ENCODE results near the gene NSMF.

Gene NSMF

GRCh38 chr9:137501457-137501856, 42.3 kb upstream of the NSMF start:
- H3K9me3 ChIP-seq (ENCODE audit: low read length): no peaks in the 10 kb centered on the region
- H3K4me1 ChIP-seq (ENCODE audit: insufficient read depth, low read length, severe bottlenecking): no peaks in the 10 kb centered on the region

GRCh38 chr9:137500666-137501397, 41.7 kb upstream of the NSMF start:
- H3K9me3 ChIP-seq (ENCODE audit: low read length): no peaks in the 10 kb centered on the region
- H3F3A ChIP-seq (ENCODE audit: insufficient read depth, low read length): no peaks in the 10 kb centered on the region
- no peaks in the 10 kb centered on the region for H4K20me1 ChIP-seq (ENCODE audit: insufficient read depth, low read length)
- no peaks in the 10 kb centered on the region for H3K79me2 ChIP-seq (ENCODE audit: insufficient read depth, low read length)
- no peak overlapping the region for H3K9ac ChIP-seq (ENCODE audit: low read length)
- no peak for TF ChIP-seq EZH2 (IDR thresholded peaks at IDR 0.05; ENCODE audit: borderline replicate concordance, low read length)
- no peak for TF ChIP-seq CTCF (IDR thresholded peaks at IDR 0.05; ENCODE audit: low read length)
- H3K4me1 ChIP-seq (ENCODE audit: insufficient read depth, low read length, severe bottlenecking): no peaks in the 10 kb centered on the region
- no peak overlapping the region for H3K4me2 ChIP-seq (ENCODE audit: low read length)
- no peak overlapping the region for H3K4me3 ChIP-seq (ENCODE audit: low read depth, low read length, poor library complexity, severe bottlenecking)
- no peak overlapping the region for H2AFZ ChIP-seq (ENCODE audit: low read length)
- H3K27me3 ChIP-seq (ENCODE audit: insufficient read depth, low read length): no peaks in the 10 kb centered on the region
- no peak overlapping the region for H3K27ac ChIP-seq (ENCODE audit: low read depth, low read length, poor library complexity, severe bottlenecking)
- H3K36me3 ChIP-seq (ENCODE audit: insufficient read depth, low read length): no peaks in the 10 kb centered on the region
- no peaks in the 10 kb centered on the region for H3K9me2 ChIP-seq (ENCODE audit: low read depth, low read length)

More at GRCh38 chr9:137501457-137501856, 42.3 kb upstream of the NSMF start:
- TF ChIP-seq CTCF (IDR thresholded peaks at IDR 0.05; ENCODE audit: low read length) (no peak), EZH2 (IDR thresholded peaks at IDR 0.05; ENCODE audit: borderline replicate concordance, low read length) (no peak)
- no peak overlapping the region for H3K4me2 ChIP-seq (ENCODE audit: low read length)
- H3K9me2 ChIP-seq (ENCODE audit: low read depth, low read length): no peaks in the 10 kb centered on the region
- no peak overlapping the region for H3K27ac ChIP-seq (ENCODE audit: low read depth, low read length, poor library complexity, severe bottlenecking)
- H2AFZ ChIP-seq (ENCODE audit: low read length): no peak overlapping the region
- no peaks in the 10 kb centered on the region for H3K27me3 ChIP-seq (ENCODE audit: insufficient read depth, low read length)
- H3K9ac ChIP-seq (ENCODE audit: low read length): no peak overlapping the region
- H3K36me3 ChIP-seq (ENCODE audit: insufficient read depth, low read length): no peaks in the 10 kb centered on the region
- no peak overlapping the region for H3K4me3 ChIP-seq (ENCODE audit: low read depth, low read length, poor library complexity, severe bottlenecking)
- no peaks in the 10 kb centered on the region for H3K79me2 ChIP-seq (ENCODE audit: insufficient read depth, low read length)
- no peaks in the 10 kb centered on the region for H3F3A ChIP-seq (ENCODE audit: insufficient read depth, low read length)
- no peaks in the 10 kb centered on the region for H4K20me1 ChIP-seq (ENCODE audit: insufficient read depth, low read length)

GRCh38 chr9:137499858-137500661, 40.9 kb upstream of the NSMF start:
- H3K9me2 ChIP-seq (ENCODE audit: low read depth, low read length): no peaks in the 10 kb centered on the region
- no peak overlapping the region for H3K27ac ChIP-seq (ENCODE audit: low read depth, low read length, poor library complexity, severe bottlenecking)
- H3K4me3 ChIP-seq (ENCODE audit: low read depth, low read length, poor library complexity, severe bottlenecking): no peak overlapping the region
- H3K36me3 ChIP-seq (ENCODE audit: insufficient read depth, low read length): no peaks in the 10 kb centered on the region
- no peak for TF ChIP-seq EZH2 (IDR thresholded peaks at IDR 0.05; ENCODE audit: borderline replicate concordance, low read length)
- TF ChIP-seq CTCF (IDR thresholded peaks at IDR 0.05; ENCODE audit: low read length): no peak
- no peaks in the 10 kb centered on the region for H3K27me3 ChIP-seq (ENCODE audit: insufficient read depth, low read length)
- H3F3A ChIP-seq (ENCODE audit: insufficient read depth, low read length): no peaks in the 10 kb centered on the region
- no peaks in the 10 kb centered on the region for H3K79me2 ChIP-seq (ENCODE audit: insufficient read depth, low read length)
- H3K4me1 ChIP-seq (ENCODE audit: insufficient read depth, low read length, severe bottlenecking): no peaks in the 10 kb centered on the region
- no peak overlapping the region for H3K4me2 ChIP-seq (ENCODE audit: low read length)
- H3K9me3 ChIP-seq (ENCODE audit: low read length): no peaks in the 10 kb centered on the region
- H4K20me1 ChIP-seq (ENCODE audit: insufficient read depth, low read length): no peaks in the 10 kb centered on the region
- H2AFZ ChIP-seq (ENCODE audit: low read length): no peak overlapping the region
- H3K9ac ChIP-seq (ENCODE audit: low read length): no peak overlapping the region
